ENCODE data around the gene P2RX1.
"Not testable (repeated sequence)": the region's sequence is repeated elsewhere in the genome, so short reads cannot be mapped to it uniquely, and the experiment has no call there.

Gene P2RX1

GRCh38 chr17:3950584-3950983, 34.3 kb upstream of the P2RX1 start:
- Histone ChIP-seq H3K27me3 (ENCODE audit: control insufficient read depth, insufficient read depth, low read length) (no peaks in the 10 kb centered on the region), H3K4me3 (ENCODE audit: low read length) (no peak overlapping the region), H3K9me3 (ENCODE audit: control insufficient read depth, low read depth, low read length) (no peaks in the 10 kb centered on the region), H3K4me1 (ENCODE audit: control insufficient read depth, low read depth, low read length) (peaks cover 5% of the 10 kb centered on the region), H3K27ac (ENCODE audit: low read length) (no peak overlapping the region), H3K36me3 (ENCODE audit: control insufficient read depth, low read depth, low read length) (no peaks in the 10 kb centered on the region), H3K9ac (ENCODE audit: low read length) (no peak overlapping the region)

DNA sequence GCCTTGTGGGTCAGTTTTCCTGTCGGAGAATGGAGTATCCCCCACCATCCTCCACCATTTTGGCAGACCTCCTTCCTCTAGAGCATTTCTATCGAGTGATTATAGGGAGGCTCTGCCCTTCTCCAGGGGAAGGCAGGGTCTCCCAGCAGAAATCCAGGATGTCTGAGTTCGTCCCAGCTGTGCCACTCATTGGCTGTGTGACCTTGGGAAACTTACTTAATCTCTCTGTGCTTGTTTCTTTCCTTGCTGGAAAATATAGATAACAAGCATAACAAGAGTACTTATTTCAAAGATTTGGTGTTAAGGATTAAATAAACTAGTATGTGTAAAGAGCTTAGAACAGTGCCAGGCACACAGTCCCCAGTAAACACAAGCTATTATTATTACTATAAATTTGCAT, 33.2 kb upstream of the P2RX1 start:
- Histone ChIP-seq H3K36me3 (ENCODE audit: control insufficient read depth, low read depth, low read length) (no peaks in the 10 kb centered on the region), H3K27ac (ENCODE audit: low read length) (no peak overlapping the region), H3K27me3 (ENCODE audit: control insufficient read depth, insufficient read depth, low read length) (peaks cover under 1% of the 10 kb centered on the region), H3K4me3 (ENCODE audit: low read length) (no peak overlapping the region), H3K9me3 (ENCODE audit: control insufficient read depth, low read depth, low read length) (no peaks in the 10 kb centered on the region), H3K4me1 (ENCODE audit: control insufficient read depth, low read depth, low read length) (no peaks in the 10 kb centered on the region), H3K9ac (ENCODE audit: low read length) (no peak overlapping the region)

DNA sequence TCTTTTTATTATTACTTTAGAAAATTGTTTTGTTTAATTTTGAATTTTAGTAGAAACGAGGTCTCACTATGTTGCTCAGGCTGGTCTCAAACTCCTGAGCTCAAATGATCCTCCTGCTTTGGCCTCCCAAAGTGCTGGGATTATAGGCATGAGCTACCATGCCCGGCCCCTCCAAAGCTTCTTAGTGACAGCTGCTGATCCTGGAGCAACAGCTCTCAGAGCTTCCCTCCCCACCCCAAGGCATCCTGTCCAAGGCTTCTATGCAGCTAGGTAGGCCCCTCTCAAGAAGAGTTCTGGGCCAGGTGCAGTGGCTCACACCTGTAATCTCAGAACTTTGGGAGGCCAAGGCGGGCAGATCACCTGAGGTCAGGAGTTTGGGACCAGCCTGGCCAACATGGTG, 32.3 kb upstream of the P2RX1 start:
- H3K27me3 ChIP-seq (ENCODE audit: control insufficient read depth, insufficient read depth, low read length); H3K9me3 ChIP-seq (ENCODE audit: control insufficient read depth, low read depth, low read length): not testable (repeated sequence)

DNA sequence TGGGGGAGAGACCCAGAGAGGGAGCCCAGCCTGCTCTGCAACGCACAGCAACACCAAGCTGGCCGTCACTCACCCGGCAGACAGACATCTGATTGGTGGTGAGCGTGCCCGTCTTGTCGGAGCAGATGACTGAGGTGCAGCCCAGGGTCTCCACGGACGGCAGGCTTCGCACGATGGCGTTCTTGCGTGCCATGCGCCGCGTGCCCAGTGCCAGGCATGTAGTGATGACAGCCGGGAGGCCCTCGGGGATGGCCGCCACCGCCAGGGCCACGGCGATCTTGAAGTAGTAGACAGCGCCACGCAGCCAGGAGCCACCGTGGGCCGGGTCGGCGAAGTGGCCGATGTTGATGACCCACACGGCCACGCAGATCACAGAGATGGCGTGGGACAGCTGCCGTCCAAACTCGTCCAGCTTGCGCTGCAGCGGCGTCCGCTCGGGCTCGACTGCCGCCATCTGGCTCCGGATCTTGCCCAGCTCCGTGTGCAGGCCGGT, 31.1 kb upstream of the P2RX1 start:
- Histone ChIP-seq H3K4me3 (ENCODE audit: low read length) (no peak overlapping the region), H3K36me3 (ENCODE audit: control insufficient read depth, low read depth, low read length) (no peaks in the 10 kb centered on the region), H3K4me1 (ENCODE audit: control insufficient read depth, low read depth, low read length) (no peaks in the 10 kb centered on the region), H3K27me3 (ENCODE audit: control insufficient read depth, insufficient read depth, low read length) (peaks cover 11% of the 10 kb centered on the region), H3K9ac (ENCODE audit: low read length) (no peak overlapping the region), H3K9me3 (ENCODE audit: control insufficient read depth, low read depth, low read length) (no peaks in the 10 kb centered on the region), H3K27ac (ENCODE audit: low read length) (no peak overlapping the region)

More for the DNA sequence above, 32.3 kb upstream of the P2RX1 start:
- H3K4me3 ChIP-seq (ENCODE audit: low read length); H3K27ac ChIP-seq (ENCODE audit: low read length); H3K9ac ChIP-seq (ENCODE audit: low read length); H3K36me3 ChIP-seq (ENCODE audit: control insufficient read depth, low read depth, low read length); H3K4me1 ChIP-seq (ENCODE audit: control insufficient read depth, low read depth, low read length): not testable (repeated sequence)

- Histone ChIP-seq H3K9ac (ENCODE audit: low read length) (no peak overlapping the region), H3K4me1 (ENCODE audit: control insufficient read depth, low read depth, low read length) (no peaks in the 10 kb centered on the region), H3K36me3 (ENCODE audit: control insufficient read depth, low read depth, low read length) (no peaks in the 10 kb centered on the region), H3K4me3 (ENCODE audit: low read length) (no peak overlapping the region), H3K9me3 (ENCODE audit: control insufficient read depth, low read depth, low read length) (no peaks in the 10 kb centered on the region), H3K27ac (ENCODE audit: low read length) (no peak overlapping the region), H3K27me3 (ENCODE audit: control insufficient read depth, insufficient read depth, low read length) (peaks cover 11% of the 10 kb centered on the region)
These were observed 30.5 kb upstream of the P2RX1 start for GRCh38 chr17:3946711-3947235.

- Histone ChIP-seq H3K9me3 (ENCODE audit: control insufficient read depth, low read depth, low read length) (no peaks in the 10 kb centered on the region), H3K4me1 (ENCODE audit: control insufficient read depth, low read depth, low read length) (no peaks in the 10 kb centered on the region), H3K27ac (ENCODE audit: low read length) (no peak overlapping the region), H3K4me3 (ENCODE audit: low read length) (peak overlapping the region; percentile 51), H3K27me3 (ENCODE audit: control insufficient read depth, insufficient read depth, low read length) (peaks cover 11% of the 10 kb centered on the region), H3K36me3 (ENCODE audit: control insufficient read depth, low read depth, low read length) (no peaks in the 10 kb centered on the region), H3K9ac (ENCODE audit: low read length) (no peak overlapping the region)
These were observed 28.5 kb upstream of the P2RX1 start for GRCh38 chr17:3944485-3945388.

DNA sequence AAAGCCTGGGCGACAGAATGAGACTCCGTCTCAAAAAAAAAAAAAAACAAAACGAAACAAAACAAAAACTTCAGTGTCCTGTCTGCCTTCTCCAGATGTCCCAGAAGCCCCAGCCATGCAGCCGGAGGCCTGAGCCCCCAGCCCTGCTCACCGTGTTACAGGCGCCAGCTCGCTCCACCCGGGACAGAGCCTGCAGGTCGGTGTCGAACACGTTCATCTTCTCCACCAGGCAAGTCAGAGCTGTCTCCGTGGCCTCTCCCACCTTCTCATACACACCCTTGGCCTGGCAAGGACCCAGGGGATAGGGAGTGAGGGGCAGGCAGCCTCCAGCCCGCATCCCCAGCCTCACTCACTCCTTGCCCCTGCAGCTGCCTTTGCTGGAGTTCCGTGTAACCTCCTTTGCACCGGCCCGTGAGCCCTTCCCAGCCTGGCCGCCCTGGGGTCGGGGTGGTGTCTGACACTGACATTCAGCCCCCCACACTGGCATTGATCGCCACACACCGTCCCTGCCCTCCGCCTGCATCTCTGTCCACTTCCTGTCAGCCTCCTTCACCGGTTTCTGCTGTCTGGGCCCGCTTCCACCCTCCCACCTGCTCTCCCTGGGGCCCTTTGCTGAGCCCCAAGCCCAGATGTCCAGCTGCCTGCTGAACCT, 27.1 kb upstream of the P2RX1 start:
- peaks cover 11% of the 10 kb centered on the region for H3K27me3 ChIP-seq (ENCODE audit: control insufficient read depth, insufficient read depth, low read length)
- no peaks in the 10 kb centered on the region for H3K9me3 ChIP-seq (ENCODE audit: control insufficient read depth, low read depth, low read length)
- H3K9ac ChIP-seq (ENCODE audit: low read length), result no peak overlapping the region
- H3K36me3 ChIP-seq (ENCODE audit: control insufficient read depth, low read depth, low read length), result no peaks in the 10 kb centered on the region
- no peaks in the 10 kb centered on the region for H3K4me1 ChIP-seq (ENCODE audit: control insufficient read depth, low read depth, low read length)
- no peak overlapping the region for H3K27ac ChIP-seq (ENCODE audit: low read length)
- H3K4me3 ChIP-seq (ENCODE audit: low read length), result no peak overlapping the region

GRCh38 chr17:3940965-3941698, 24.9 kb upstream of the P2RX1 start:
- no peaks in the 10 kb centered on the region for H3K4me1 ChIP-seq (ENCODE audit: control insufficient read depth, low read depth, low read length)
- H3K36me3 ChIP-seq (ENCODE audit: control insufficient read depth, low read depth, low read length), result no peaks in the 10 kb centered on the region
- no peak overlapping the region for H3K9ac ChIP-seq (ENCODE audit: low read length)
- no peak overlapping the region for H3K4me3 ChIP-seq (ENCODE audit: low read length)
- H3K27ac ChIP-seq (ENCODE audit: low read length), result no peak overlapping the region
- H3K9me3 ChIP-seq (ENCODE audit: control insufficient read depth, low read depth, low read length), result no peaks in the 10 kb centered on the region
- peaks cover 11% of the 10 kb centered on the region for H3K27me3 ChIP-seq (ENCODE audit: control insufficient read depth, insufficient read depth, low read length)

- H3K36me3 ChIP-seq (ENCODE audit: control insufficient read depth, low read depth, low read length), result no peaks in the 10 kb centered on the region
These were observed 21.1 kb upstream of the P2RX1 start for GRCh38 chr17:3937359-3937758.

DNA sequence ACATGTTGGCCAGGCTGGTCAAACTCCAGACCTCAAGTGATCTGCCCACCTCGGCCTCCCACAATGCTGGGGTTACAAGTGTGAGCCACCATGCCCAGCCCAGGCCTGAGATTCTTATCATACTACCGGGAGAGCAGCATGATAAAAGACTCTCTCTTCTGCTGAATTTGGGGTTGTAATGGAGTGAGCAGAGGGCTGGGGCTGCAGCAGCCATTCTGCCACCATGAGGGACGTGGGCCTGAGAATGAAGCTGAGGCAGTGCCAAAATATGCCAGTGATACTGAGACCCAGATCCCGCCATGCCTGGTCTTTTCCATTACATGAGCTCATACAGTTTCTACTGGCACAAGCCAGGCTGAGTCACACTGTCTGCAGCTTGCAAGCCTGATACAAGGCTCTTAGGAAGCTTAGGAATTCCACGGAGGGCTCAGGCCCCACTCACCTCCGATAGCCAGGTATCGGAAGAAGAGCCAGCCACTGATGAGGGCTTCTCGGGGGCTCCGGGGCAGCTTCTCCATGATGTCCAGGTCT, 19.6 kb upstream of the P2RX1 start:
- no peaks in the 10 kb centered on the region for H3K36me3 ChIP-seq (ENCODE audit: control insufficient read depth, low read depth, low read length)
- no peaks in the 10 kb centered on the region for H3K4me1 ChIP-seq (ENCODE audit: control insufficient read depth, low read depth, low read length)
- H3K27ac ChIP-seq (ENCODE audit: low read length), result no peak overlapping the region
- no peaks in the 10 kb centered on the region for H3K9me3 ChIP-seq (ENCODE audit: control insufficient read depth, low read depth, low read length)
- H3K9ac ChIP-seq (ENCODE audit: low read length), result no peak overlapping the region
- H3K4me3 ChIP-seq (ENCODE audit: low read length), result no peak overlapping the region
- H3K27me3 ChIP-seq (ENCODE audit: control insufficient read depth, insufficient read depth, low read length), result no peaks in the 10 kb centered on the region

More at GRCh38 chr17:3937359-3937758, 21.1 kb upstream of the P2RX1 start:
- Histone ChIP-seq H3K4me1 (ENCODE audit: control insufficient read depth, low read depth, low read length) (no peaks in the 10 kb centered on the region), H3K27me3 (ENCODE audit: control insufficient read depth, insufficient read depth, low read length) (no peaks in the 10 kb centered on the region), H3K9ac (ENCODE audit: low read length) (no peak overlapping the region), H3K9me3 (ENCODE audit: control insufficient read depth, low read depth, low read length) (no peaks in the 10 kb centered on the region), H3K27ac (ENCODE audit: low read length) (no peak overlapping the region), H3K4me3 (ENCODE audit: low read length) (no peak overlapping the region)

DNA sequence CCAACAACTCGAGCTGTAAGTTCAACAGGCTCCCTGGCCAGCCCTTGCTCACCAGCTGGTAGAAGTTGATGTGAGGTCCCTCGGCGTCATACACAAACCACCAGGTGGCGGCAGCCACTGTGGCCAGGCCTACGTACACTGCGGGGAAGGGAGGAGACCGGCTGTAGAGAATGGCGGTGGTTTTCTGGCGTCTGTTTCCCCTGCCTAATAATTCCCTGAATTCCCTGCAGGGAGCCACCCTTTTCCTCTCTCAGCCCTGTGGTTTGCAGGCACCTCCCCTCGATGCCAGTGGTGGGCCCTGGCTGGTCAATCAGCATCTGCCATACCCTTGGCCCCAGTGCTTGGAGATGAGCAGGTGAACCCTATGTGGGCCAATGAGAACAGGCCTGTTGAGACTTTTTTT, 18.9 kb upstream of the P2RX1 start:
- Histone ChIP-seq H3K27ac (ENCODE audit: low read length) (no peak overlapping the region), H3K9me3 (ENCODE audit: control insufficient read depth, low read depth, low read length) (no peaks in the 10 kb centered on the region), H3K9ac (ENCODE audit: low read length) (no peak overlapping the region), H3K4me3 (ENCODE audit: low read length) (no peak overlapping the region), H3K4me1 (ENCODE audit: control insufficient read depth, low read depth, low read length) (no peaks in the 10 kb centered on the region), H3K27me3 (ENCODE audit: control insufficient read depth, insufficient read depth, low read length) (no peaks in the 10 kb centered on the region), H3K36me3 (ENCODE audit: control insufficient read depth, low read depth, low read length) (no peaks in the 10 kb centered on the region)
